GM18873 (cell line): ENCODE data around the gene GGA1.
"Not testable (repeated sequence)": the region's sequence is repeated elsewhere in the genome, so short reads cannot be mapped to it uniquely, and the experiment has no call there.

Source experiments
- ATAC-seq: cut with Tn5 transposase; IDR thresholded peaks from one replicate; pipeline ENCODE4 v1.9.1; 2021; ENCODE audit warnings: mild to moderate bottlenecking, moderate library complexity, moderate number of reproducible peaks; ENCODE audit not compliant: unreplicated experiment, low FRiP score

The GGA1 gene

DNA sequence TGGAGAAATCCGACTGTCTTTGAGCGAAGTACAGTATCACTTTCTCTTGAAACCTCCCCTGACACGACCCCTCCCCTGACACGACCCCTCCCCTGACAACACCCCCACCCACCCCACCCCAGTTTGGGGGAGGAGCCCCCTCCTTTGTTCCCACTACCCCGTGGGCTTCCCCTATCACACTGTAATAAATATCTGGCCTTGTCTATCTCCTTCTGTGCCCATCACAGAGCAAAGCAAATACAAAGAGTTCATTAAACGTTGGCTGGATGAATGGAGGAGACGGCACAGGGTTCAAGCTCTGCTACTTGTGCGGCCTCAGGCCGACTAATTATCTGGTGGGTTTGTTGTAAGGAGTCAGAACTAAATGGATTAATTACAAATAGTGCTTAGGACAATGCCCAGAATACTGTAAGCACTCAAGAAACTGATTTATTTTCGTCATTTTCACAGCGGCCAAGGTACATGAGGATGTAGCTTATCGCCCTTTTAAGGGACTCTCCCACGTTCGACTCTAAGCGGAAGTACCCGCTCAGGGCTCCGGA is 628 bp upstream of the GGA1 start:
- no peak for ATAC-seq

GRCh38 chr22:37609240-37610152 is 862 bp downstream of the GGA1 start:
- peak; percentile 3 for ATAC-seq

GRCh38 chr22:37610153-37610475 is 1.5 kb downstream of the GGA1 start:
- not testable (repeated sequence) for ATAC-seq

GRCh38 chr22:37610480-37611129 is 2.0 kb downstream of the GGA1 start:
- no peak for ATAC-seq

DNA sequence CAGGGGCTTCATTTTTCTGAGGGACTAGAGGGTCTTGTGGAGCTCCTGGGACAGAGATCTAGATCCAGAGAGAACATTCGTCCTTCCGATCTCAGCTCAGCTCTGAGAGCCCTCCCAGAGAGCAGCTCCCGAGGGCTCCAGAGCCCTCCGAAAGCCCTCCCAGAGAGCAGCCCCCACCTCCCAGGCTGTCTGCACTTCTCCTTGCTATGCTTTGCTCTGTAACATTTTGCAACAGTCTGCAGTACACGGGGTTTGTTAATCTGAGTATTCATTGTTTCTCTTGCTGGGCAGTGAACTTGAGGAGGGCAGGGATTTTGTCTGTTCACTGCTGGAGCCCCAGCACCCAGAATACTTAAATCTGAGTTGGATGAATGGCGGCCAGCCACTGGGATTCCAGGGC is 2.6 kb downstream of the GGA1 start:
- no peak for ATAC-seq

GRCh38 chr22:37616201-37617083 is 7.8 kb downstream of the GGA1 start:
- ATAC-seq: no peak

DNA sequence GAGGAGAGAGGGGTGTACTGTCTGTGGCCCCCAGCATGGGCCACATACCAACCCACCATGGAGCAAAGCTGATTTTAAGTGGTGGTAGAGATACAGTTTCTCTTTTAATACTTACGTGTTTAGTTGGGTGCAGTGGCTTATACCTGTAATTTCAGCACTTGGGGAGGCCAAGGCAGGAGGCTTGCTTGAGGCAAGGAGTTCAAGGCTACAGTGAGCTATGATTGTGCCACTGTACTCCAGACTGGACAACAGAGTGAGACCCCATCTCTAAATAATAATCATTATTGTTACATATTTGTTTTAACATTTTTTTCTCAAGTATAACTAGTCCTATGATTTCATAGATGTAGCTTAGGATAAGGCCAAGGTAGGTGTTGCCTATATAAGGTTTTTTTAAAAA is 8.8 kb downstream of the GGA1 start:
- no peak for ATAC-seq

DNA sequence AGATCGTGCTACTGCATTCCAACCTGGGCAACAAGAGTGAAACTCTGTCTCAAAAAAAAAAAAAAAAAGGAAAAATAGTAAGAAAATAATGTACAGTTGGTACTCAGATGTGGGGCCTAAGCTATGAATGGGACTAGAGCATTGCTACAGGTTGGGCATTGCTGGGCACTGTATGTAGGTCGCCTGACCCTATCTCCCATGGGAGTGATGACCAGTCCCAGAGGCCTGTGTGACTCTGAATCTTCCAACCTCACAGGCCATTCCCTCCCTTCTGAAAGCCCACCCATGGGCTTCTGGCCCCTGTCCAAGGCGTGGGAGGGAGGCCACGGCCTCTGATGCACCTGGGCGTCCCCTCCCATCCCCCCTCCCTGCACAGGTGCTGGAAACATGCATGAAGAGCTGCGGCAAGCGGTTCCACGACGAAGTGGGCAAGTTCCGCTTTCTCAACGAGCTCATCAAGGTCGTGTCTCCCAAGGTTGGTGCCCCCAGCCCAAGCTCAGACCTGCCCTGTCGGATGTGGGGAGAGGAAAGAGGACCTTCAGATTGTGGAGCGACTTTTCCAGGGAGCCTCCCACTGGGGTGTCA is 9.5 kb downstream of the GGA1 start:
- no peak for ATAC-seq

DNA sequence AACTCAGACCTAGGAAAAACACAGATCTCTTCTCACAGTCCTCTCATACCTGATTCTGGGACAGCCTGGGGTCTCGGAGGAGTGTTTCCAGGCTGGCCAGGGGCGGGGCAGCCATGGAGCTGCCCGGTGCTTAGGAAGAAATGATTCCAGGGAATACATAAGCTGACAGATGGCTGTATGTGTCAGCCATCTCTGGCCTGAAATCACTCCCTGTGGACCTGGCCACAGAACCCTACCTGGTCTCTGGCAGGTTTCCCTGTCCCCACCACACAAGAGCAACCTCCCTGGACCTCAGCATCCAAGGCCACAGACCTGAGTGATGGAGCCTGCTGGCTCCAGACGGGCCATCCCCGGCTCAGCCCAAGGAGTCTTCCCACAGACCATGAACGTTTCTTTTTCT is 10.0 kb downstream of the GGA1 start:
- no peak for ATAC-seq

DNA sequence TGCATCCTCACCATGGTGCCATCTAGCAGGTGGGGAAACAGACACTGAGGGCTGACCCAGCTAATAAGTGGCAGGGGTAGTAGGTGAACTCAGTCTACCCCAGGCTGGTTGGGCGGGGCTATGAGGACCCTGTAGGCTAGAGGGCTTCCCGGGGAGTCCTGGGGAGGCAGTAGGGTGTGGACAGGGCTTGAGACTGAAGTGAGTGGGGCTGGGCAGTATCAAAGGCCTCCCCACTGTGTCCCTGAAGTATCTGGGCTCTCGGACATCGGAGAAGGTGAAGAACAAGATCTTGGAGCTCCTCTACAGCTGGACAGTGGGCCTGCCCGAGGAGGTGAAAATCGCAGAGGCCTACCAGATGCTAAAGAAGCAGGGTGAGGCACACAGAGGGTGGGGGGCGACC is 11.4 kb downstream of the GGA1 start:
- ATAC-seq: no peak

- no peak for ATAC-seq
Measured at GRCh38 chr22:37621352-37621860, 12.8 kb downstream of the GGA1 start.

GRCh38 chr22:37623075-37624016 is 14.7 kb downstream of the GGA1 start:
- no peak for ATAC-seq

DNA sequence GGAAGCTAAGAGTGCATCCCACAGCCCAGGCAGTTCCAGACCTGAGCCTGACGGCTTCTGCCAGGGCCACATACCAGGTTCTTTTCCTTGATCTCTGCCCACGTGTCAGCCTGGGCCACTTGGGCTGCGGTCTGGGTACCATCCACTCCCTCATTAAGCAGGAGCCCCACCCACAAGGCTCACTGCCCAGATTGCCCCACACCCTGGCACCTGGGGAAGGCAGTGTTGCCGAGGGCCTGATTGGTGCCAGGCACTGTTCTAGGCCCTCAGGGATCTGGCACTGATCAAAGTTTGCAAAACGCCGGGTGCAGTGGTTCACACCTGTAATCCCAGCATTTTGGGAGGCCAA is 15.4 kb downstream of the GGA1 start:
- ATAC-seq: no peak

- no peak for ATAC-seq
Measured at GRCh38 chr22:37624876-37625275, 16.2 kb downstream of the GGA1 start.

GRCh38 chr22:37625737-37626136 is 17.1 kb downstream of the GGA1 start:
- no peak for ATAC-seq

DNA sequence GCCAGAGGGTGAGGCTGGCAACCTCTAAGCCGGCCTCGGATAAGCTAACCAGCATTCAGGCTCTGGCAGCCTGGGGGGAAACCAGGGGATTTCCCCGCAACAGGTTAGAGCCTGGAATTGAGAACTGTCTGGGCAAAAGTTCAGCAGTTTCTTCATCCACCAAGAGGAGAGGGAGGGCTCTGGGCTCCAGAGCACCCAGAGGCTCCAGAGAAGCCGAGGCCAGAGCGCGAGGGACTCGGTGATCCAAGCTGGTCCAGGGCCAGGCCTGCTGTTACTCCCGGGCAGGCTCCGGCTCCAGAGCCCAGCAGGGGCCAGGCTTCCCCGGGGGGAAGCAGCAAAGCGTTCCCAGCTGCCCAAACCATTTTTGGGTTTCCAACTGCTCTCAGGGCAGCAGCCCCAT is 17.5 kb downstream of the GGA1 start:
- ATAC-seq: no peak

DNA sequence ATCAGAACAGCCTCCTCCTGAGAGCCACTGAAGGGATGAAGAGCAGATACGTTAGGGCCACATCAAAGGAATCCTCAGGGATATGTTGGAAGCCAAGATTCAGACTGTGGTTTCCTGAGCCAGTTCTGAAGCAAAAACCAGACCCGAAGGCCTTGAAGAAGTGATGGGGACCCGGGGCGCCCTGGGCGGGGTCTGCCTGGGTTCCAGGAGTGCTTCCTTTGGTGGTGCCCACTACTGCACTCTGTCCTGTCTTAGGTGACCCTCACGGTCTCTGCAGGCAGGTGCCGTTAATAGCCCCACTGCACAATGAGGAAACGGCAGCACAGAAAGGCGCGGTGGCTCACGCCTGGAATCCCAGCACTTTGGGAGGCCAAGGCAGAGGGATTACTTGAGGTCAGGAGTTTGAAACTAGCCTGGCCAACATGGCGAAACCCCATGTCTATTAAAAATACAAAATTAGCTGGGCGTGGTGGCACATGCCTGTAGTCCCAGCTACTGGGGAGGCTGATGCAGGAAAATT is 18.0 kb downstream of the GGA1 start:
- ATAC-seq: no peak

DNA sequence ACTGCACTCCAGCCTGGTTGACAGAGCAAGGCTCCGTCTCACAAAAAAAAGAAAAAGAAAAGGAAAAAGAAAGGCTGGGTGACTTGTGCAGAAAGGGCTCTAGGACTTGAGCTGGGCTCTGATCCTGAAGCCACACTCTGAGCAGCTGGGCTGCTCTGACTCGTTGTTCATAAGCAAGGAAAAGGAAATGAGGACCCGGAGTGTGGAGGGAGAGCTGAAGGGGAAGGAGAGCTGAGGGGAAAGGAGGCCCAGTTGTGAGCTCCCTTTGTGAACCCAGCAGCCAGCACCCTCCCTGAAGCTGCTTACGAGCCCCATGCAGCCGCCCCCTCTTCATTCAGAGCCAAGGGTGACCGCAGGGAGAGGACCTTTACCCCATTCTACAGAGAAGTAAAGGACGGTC is 18.5 kb downstream of the GGA1 start:
- no peak for ATAC-seq

- no peak for ATAC-seq
Measured at GRCh38 chr22:37627545-37627944, 18.9 kb downstream of the GGA1 start.
